ENCODE measurements around the gene GSG1L.

Gene GSG1L

GRCh38 chr16:28090646-28091377 lies 27.3 kb upstream of the GSG1L start:
- DNase-seq, result no peak

GRCh38 chr16:28089992-28090365 lies 26.5 kb upstream of the GSG1L start:
- DNase-seq, result no peak

GRCh38 chr16:28089205-28089991 lies 25.9 kb upstream of the GSG1L start:
- DNase-seq, result no peak

GRCh38 chr16:28087675-28088300 lies 24.3 kb upstream of the GSG1L start:
- no peak for DNase-seq

GRCh38 chr16:28087140-28087660 lies 23.7 kb upstream of the GSG1L start:
- DNase-seq, result no peak

- no peak for DNase-seq
Observed at GRCh38 chr16:28086186-28087139, 22.9 kb upstream of the GSG1L start.

GRCh38 chr16:28085389-28086171 lies 22.1 kb upstream of the GSG1L start:
- no peak for DNase-seq

- no peak for DNase-seq
Observed at GRCh38 chr16:28084209-28084608, 20.7 kb upstream of the GSG1L start.

- no peak for DNase-seq
Observed at GRCh38 chr16:28082624-28083023, 19.1 kb upstream of the GSG1L start.

- no peak for DNase-seq
Observed at GRCh38 chr16:28081391-28081968, 18.0 kb upstream of the GSG1L start.

GRCh38 chr16:28078261-28078660 lies 14.7 kb upstream of the GSG1L start:
- DNase-seq, result no peak

- DNase-seq, result no peak
Observed at GRCh38 chr16:28073836-28074235, 10.3 kb upstream of the GSG1L start.

GRCh38 chr16:28072087-28072486 lies 8.6 kb upstream of the GSG1L start:
- no peak for DNase-seq

GRCh38 chr16:28069971-28070794 lies 6.7 kb upstream of the GSG1L start:
- DNase-seq, result no peak

GRCh38 chr16:28068976-28069375 lies 5.5 kb upstream of the GSG1L start:
- no peak for DNase-seq

- no peak for DNase-seq
Observed at GRCh38 chr16:28067604-28068379, 4.3 kb upstream of the GSG1L start.

GRCh38 chr16:28064706-28065249 lies 1.3 kb upstream of the GSG1L start:
- DNase-seq, result no peak

GRCh38 chr16:28064150-28064549 lies 636 bp upstream of the GSG1L start:
- no peak for DNase-seq

- no peak for DNase-seq
Observed at GRCh38 chr16:28062847-28063521, 530 bp downstream of the GSG1L start.

Data from activated CD8-positive, alpha-beta memory T cell treated with anti-CD3 and anti-CD28 coated beads, Interleukin-2, amount 50 U/mL, for 4 hours (primary cell).